HCT116 (cell line): ENCODE measurements around the gene FHIT. TPM values are rescaled to one million over a fixed set of nuclear protein-coding genes. Genes with fewer than 3 reads are reported as not detected.

Experiments used
- ATAC-seq: fragments of 200-7000 bp; cut with Tn5 transposase; 2 replicates; pipeline ENCODE4 v1.9.1; 2020; ENCODE audit warnings: mild to moderate bottlenecking, moderate library complexity
- BruUV-seq: library from RNA; stranded (reverse); fragments of 400-500 nt; replicated peaks from 2 replicates; lab custom pipeline; 2021; lab: Mats Ljungman, UMichigan
- CTCF ChIA-PET: fragments of 300-600 bp; sonication (Branson Sonifier 250); formaldehyde crosslinking; loops from one replicate; lab custom pipeline; 2021; ENCODE audit warnings: antibody characterized with exemption; lab: Charles Lee
- POLR2A ChIA-PET: fragments of 300-600, 350-600 bp; sonication (Branson Sonifier 250); formaldehyde crosslinking; loops from one replicate; lab custom pipeline; 2021; ENCODE audit warnings: antibody characterized with exemption; lab: Charles Lee
- RAD21 ChIA-PET, 2 experiments: fragments of 300-600 bp; sonication (Branson Sonifier 250); formaldehyde crosslinking; loops; one replicate each; lab custom pipeline; 2023; ENCODE audit warnings: low total read pairs in 2 of 2; ENCODE audit not compliant: uncharacterized antibody in 2 of 2, unreplicated experiment in 2 of 2, low non-redundant PET in 1 of 2; lab: Charles Lee
- DNase-seq: peaks from one replicate; pipeline ENCODE4 v3.0.0-alpha.2; 2010; ENCODE audit warnings: low read depth, low spot score
- H2AFZ ChIP-seq: fragments of 200-600 bp; shearing (Covaris generic), sonication (generic); 2 replicates; pipeline ENCODE4 v1.6.1; 2017; ENCODE audit warnings: low read depth, mixed run types, mixed read lengths, antibody characterized with exemption, low read length; ENCODE audit not compliant: poor library complexity, severe bottlenecking
- H3K27ac ChIP-seq: 2 replicates; pipeline ENCODE4 v1.5.1; 2012; ENCODE audit warnings: low read depth, low read length
- H3K27me3 ChIP-seq: fragments of 200-600 bp; sonication (generic); 2 replicates; pipeline ENCODE4 v1.6.1; 2016; ENCODE audit warnings: mixed run types, low read length, mixed read lengths; ENCODE audit not compliant: insufficient read depth
- H3K36me3 ChIP-seq, 2 experiments: fragments of 200-500 bp in 1 of 2; fragments of 200-600 bp in 1 of 2; sonication (Bioruptor generic) in 1 of 2; sonication (generic) in 1 of 2; 2 replicates each; pipeline versions ENCODE4 v1.5.1 to v1.6.1; 2014 to 2016; ENCODE audit warnings: low read length in 2 of 2, inconsistent platforms in 1 of 2, mixed read lengths in 1 of 2, mixed run types in 1 of 2; ENCODE audit not compliant: insufficient read depth in 2 of 2, control insufficient read depth in 1 of 2
- H3K4me1 ChIP-seq, 2 experiments: fragments of 200-600 bp in 1 of 2; sonication (generic) in 1 of 2; 2 replicates each; pipeline versions ENCODE4 v1.5.1 to v1.6.1; 2012 to 2017; ENCODE audit warnings: low read length in 2 of 2, inconsistent platforms in 1 of 2, mild to moderate bottlenecking in 1 of 2, mixed read lengths in 1 of 2, mixed run types in 1 of 2, moderate library complexity in 1 of 2; ENCODE audit not compliant: insufficient read depth in 2 of 2, control insufficient read depth in 1 of 2
- H3K4me2 ChIP-seq: fragments of 200-600 bp; sonication (generic); 2 replicates; pipeline ENCODE4 v1.6.1; 2017; ENCODE audit warnings: mixed run types, low read length, mixed read lengths
- H3K4me3 ChIP-seq, 2 experiments: fragments of 200-600 bp in 1 of 2; sonication (generic) in 1 of 2; replicated peaks in 1 of 2; 2 replicates each; pipeline ENCODE4 v1.5.1; 2011 to 2016; ENCODE audit warnings: low read length in 2 of 2, control low read depth in 1 of 2, low read depth in 1 of 2, mild to moderate bottlenecking in 1 of 2, mixed read lengths in 1 of 2, mixed run types in 1 of 2
- H3K79me2 ChIP-seq: fragments of 200-600 bp; sonication (generic); 2 replicates; pipeline ENCODE4 v1.6.1; 2017; ENCODE audit warnings: mild to moderate bottlenecking, mixed run types, low read length, moderate library complexity, mixed read lengths; ENCODE audit not compliant: insufficient read depth
- H3K9ac ChIP-seq: fragments of 200-600 bp; sonication (generic); 2 replicates; pipeline ENCODE4 v1.6.1; 2016; ENCODE audit warnings: low read length, mixed read lengths
- H3K9me2 ChIP-seq: fragments of 200-600 bp; sonication (generic), shearing (Covaris generic); 2 replicates; pipeline ENCODE4 v1.6.1; 2017; ENCODE audit warnings: mixed run types, mild to moderate bottlenecking, moderate library complexity; ENCODE audit not compliant: insufficient read depth
- H3K9me3 ChIP-seq, 2 experiments: fragments of 200-500 bp in 1 of 2; fragments of 200-600 bp in 1 of 2; sonication (Bioruptor generic) in 1 of 2; sonication (generic) in 1 of 2; 2 replicates each; pipeline ENCODE4 v1.6.1; 2014 to 2017; ENCODE audit warnings: low read length in 2 of 2, mixed read lengths in 2 of 2, inconsistent platforms in 1 of 2, low read depth in 1 of 2, mild to moderate bottlenecking in 1 of 2, mixed run types in 1 of 2, moderate library complexity in 1 of 2; ENCODE audit not compliant: control insufficient read depth in 1 of 2, insufficient read depth in 1 of 2
- H4K20me1 ChIP-seq: fragments of 200-600 bp; sonication (generic), shearing (Covaris generic); 2 replicates; pipeline ENCODE4 v1.6.1; 2017; ENCODE audit warnings: mixed run types, mild to moderate bottlenecking, moderate library complexity; ENCODE audit not compliant: insufficient read depth
- CTCF ChIP-seq, 3 experiments: fragments of 200-600 bp in 1 of 3; sonication (generic) in 1 of 3; IDR thresholded peaks in 2 of 3; conservative IDR thresholded peaks in 1 of 3; 2 replicates each; pipeline ENCODE4 v1.5.1; 2012 to 2017; ENCODE audit warnings: low read depth in 2 of 3, low read length in 2 of 3, antibody characterized with exemption in 1 of 3, borderline replicate concordance in 1 of 3, control low read depth in 1 of 3, mild to moderate bottlenecking in 1 of 3, mixed read lengths in 1 of 3, mixed run types in 1 of 3, moderate library complexity in 1 of 3; ENCODE audit not compliant: insufficient read depth in 1 of 3
- EGR1 ChIP-seq: IDR thresholded peaks from 2 replicates; pipeline ENCODE4 v1.6.1; 2012; ENCODE audit warnings: low read depth
- EZH2 ChIP-seq: fragments of 200-600 bp; sonication (generic); IDR thresholded peaks from 2 replicates; pipeline ENCODE4 v1.6.1; 2017; ENCODE audit warnings: antibody characterized with exemption, mixed run types
- EZH2phosphoT487 ChIP-seq: fragments of 200-600 bp; IDR thresholded peaks from 2 replicates; pipeline ENCODE4 v1.6.1; 2018; ENCODE audit warnings: antibody characterized with exemption, borderline replicate concordance
- FOSL1 ChIP-seq: IDR thresholded peaks from 2 replicates; pipeline ENCODE4 v1.6.1; 2012; ENCODE audit warnings: low read depth
- MAX ChIP-seq: IDR thresholded peaks from 2 replicates; pipeline ENCODE4 v1.6.1; 2012
- POLR2A ChIP-seq: IDR thresholded peaks from 2 replicates; pipeline ENCODE4 v1.7.0; 2011; ENCODE audit warnings: borderline replicate concordance; ENCODE audit not compliant: insufficient read depth, insufficient read length; ENCODE audit errors: extremely low read depth
- POLR2AphosphoS5 ChIP-seq: IDR thresholded peaks from 2 replicates; pipeline ENCODE4 v1.6.1; 2011; ENCODE audit warnings: mild to moderate bottlenecking, low read depth, low read length, moderate library complexity
- RAD21 ChIP-seq: IDR thresholded peaks from 2 replicates; pipeline ENCODE4 v1.6.1; 2012; ENCODE audit warnings: low read depth, mild to moderate bottlenecking
- SP1 ChIP-seq: IDR thresholded peaks from 2 replicates; pipeline ENCODE4 v1.6.1; 2012; ENCODE audit warnings: low read depth
- SRF ChIP-seq: IDR thresholded peaks from 2 replicates; pipeline ENCODE4 v1.6.1; 2012; ENCODE audit warnings: low read depth
- TCF7L2 ChIP-seq: IDR thresholded peaks from 2 replicates; pipeline ENCODE4 v1.7.0; 2011; ENCODE audit warnings: borderline replicate concordance, inconsistent platforms; ENCODE audit not compliant: insufficient read depth, insufficient read length; ENCODE audit errors: extremely low read depth
- ZBTB33 ChIP-seq: IDR thresholded peaks from 2 replicates; pipeline ENCODE4 v1.6.1; 2011; ENCODE audit warnings: mild to moderate bottlenecking, low read length, moderate library complexity; ENCODE audit not compliant: insufficient replicate concordance; ENCODE audit errors: extremely low read depth
- ZFX ChIP-seq: fragments of 450-650 bp; IDR thresholded peaks from 2 replicates; pipeline ENCODE4 v1.6.1; 2017
- intact Hi-C: fragments of 100-400 bp; cut with micrococcal nuclease; formaldehyde crosslinking; loops from 2 replicates; pipeline ENCODE4 v1.10.0; 2022
- total RNA-seq: library from RNA; stranded (reverse); gene quantifications from one replicate; pipeline ENCODE4 v1.2.1, GENCODE V29; 2021; ENCODE audit not compliant: unreplicated experiment

Gene FHIT
- total RNA-seq, 1 experiment from 2014 or later: 20.1 TPM

- CTCF ChIA-PET: no interaction called here
- TF ChIP-seq POLR2A: no peak
- no peak for TF ChIP-seq SP1
- no peak for TF ChIP-seq EGR1
- TF ChIP-seq FOSL1: no peak
- no peak for TF ChIP-seq EZH2
- TF ChIP-seq MAX: no peak
- no peak for TF ChIP-seq POLR2AphosphoS5
- no peak for TF ChIP-seq ZFX
- no peak for TF ChIP-seq TCF7L2
- no peak for TF ChIP-seq RAD21
- TF ChIP-seq, all 23 proteins: peak for 0
- no peaks in the 10 kb centered on the region for H4K20me1 ChIP-seq
- H3K79me2 ChIP-seq: no peaks in the 10 kb centered on the region
- ChIA-PET RAD21 (no interaction called here), POLR2A (no interaction called here)
- no peak overlapping the region for H3K27ac ChIP-seq
- no peak overlapping the region for H3K4me2 ChIP-seq
- ATAC-seq (no peak), DNase-seq (no peak)
- intact Hi-C loops: no loop called here
- BruUV-seq: no TSS peak
- no peaks in the 10 kb centered on the region for H3K27me3 ChIP-seq
- no peaks in the 10 kb centered on the region for H3K36me3 ChIP-seq
- no peak overlapping the region for H3K4me3 ChIP-seq
- no peak overlapping the region for H3K9ac ChIP-seq
- H3K9me2 ChIP-seq: no peaks in the 10 kb centered on the region
- H2AFZ ChIP-seq: no peak overlapping the region
- H3K4me1 ChIP-seq: no peaks in the 10 kb centered on the region
- H3K9me3 ChIP-seq: no peaks in the 10 kb centered on the region
Measured at GRCh38 chr3:60246361-60246760, 1004.9 kb downstream of the FHIT start.

- Histone ChIP-seq H2AFZ (no peak overlapping the region), H3K4me2 (no peak overlapping the region), H3K79me2 (no peaks in the 10 kb centered on the region), H3K9me3 (no peaks in the 10 kb centered on the region), H3K27me3 (no peaks in the 10 kb centered on the region), H3K4me1 (no peaks in the 10 kb centered on the region), H3K4me3 (no peak overlapping the region), H4K20me1 (no peaks in the 10 kb centered on the region), H3K9me2 (no peaks in the 10 kb centered on the region), H3K36me3 (no peaks in the 10 kb centered on the region), H3K27ac (no peak overlapping the region), H3K9ac (no peak overlapping the region)
- POLR2A ChIA-PET: no interaction called here
- no TSS peak for BruUV-seq
- ATAC-seq (no peak), DNase-seq (no peak)
- intact Hi-C loops: no loop called here
- RAD21 ChIA-PET: no interaction called here
- CTCF ChIA-PET: no interaction called here
- no peak for TF ChIP-seq CTCF (IDR thresholded peaks at IDR 0.05 in 2 of 3, conservative IDR thresholded peaks at IDR 0.05 in 1 of 3; ENCODE audit: borderline replicate concordance in 1 of 3, insufficient read depth in 1 of 3, low read depth in 2 of 3, low read length in 2 of 3)
- TF ChIP-seq SRF: no peak
- TF ChIP-seq ZBTB33: no peak
- TF ChIP-seq SP1: no peak
- no peak for TF ChIP-seq EGR1
- no peak for TF ChIP-seq EZH2phosphoT487
Measured at GRCh38 chr3:60243456-60243855, 1007.8 kb downstream of the FHIT start.
